GM21360 (cell line): ENCODE results near the gene DCHS1.

Source experiments
- ATAC-seq: cut with Tn5 transposase; IDR thresholded peaks from one replicate; pipeline ENCODE4 v1.9.1; 2021; ENCODE audit warnings: mild to moderate bottlenecking, moderate library complexity; ENCODE audit not compliant: unreplicated experiment

The DCHS1 gene

DNA sequence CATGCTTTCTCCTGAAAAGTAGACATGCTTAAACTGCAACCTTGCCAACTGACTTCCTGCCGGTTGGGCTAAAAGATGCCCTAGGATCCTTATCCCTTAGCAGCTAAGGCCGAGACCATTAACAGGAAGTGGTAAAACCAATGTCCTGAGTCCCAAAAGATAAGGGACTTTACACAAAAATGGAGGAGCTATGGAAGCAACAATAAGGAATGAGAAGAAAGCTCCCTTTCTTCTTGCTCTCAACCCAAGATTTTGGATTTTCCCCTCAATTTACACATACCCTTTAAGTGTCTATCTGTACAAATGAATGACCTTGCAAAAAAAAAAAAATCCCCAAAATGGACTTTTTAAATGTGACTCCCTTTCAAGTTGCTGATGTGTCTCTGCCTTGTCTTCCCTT lies 16.4 kb upstream of the DCHS1 start:
- no peak for ATAC-seq

DNA sequence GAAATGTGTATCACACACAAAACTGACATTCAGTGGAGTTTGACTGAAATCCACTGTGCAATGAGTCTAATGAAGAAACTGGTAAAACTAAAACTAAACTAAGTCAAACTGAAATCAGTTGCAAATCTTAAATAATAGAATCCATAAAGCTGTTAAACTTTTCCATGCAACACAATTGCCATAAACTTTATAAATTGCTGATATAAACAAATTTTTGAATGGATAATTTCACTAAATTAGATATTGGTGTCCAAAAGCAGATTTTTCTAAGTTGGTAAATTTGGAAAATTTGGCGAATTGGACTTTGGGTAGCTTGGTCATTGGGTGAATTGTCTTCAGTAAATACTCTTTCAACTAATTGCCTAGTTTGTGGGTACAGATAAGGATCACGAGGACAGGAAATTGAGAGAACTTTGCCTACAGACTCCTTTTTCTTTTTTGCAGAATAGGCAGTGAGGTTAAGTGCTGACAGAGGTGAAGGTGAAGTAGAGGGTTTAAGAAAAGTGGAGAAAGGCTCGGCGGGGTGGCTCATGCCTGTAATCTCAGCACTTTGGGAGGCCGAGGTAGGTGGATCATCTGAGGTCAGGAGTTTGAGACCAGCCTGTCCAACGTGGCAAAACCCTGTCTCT lies 14.7 kb upstream of the DCHS1 start:
- ATAC-seq: no peak

DNA sequence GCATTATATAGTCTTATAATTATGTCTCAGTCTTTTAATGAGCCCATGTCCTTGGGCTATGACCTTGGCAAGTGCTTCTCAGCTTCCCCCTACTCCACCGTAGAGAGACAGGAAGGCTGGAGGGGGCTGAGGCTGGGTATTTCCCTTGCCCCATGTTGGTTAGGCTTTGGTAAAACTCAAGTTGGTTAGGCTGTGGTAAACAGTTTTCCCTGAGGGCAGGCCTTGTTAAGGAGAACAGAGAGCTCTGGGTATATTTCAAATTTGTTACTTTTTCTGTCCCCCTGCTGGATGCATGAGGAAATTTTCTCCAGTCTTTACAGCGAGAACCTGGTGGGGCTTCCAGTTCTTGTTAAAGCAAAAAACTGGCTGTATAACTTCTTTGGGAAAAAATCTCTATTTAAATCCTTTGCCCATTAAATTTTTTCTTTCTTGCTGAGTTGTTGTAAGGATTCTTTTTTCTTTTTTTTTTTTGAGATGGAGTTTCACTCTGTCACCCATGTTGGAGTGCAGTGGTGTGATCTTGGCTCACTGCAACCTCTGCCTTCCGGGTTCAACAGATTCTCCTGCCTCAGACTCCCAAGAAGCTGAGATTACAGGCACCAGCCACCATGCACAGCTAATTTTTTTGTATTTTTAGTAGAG lies 12.2 kb upstream of the DCHS1 start:
- ATAC-seq: no peak

DNA sequence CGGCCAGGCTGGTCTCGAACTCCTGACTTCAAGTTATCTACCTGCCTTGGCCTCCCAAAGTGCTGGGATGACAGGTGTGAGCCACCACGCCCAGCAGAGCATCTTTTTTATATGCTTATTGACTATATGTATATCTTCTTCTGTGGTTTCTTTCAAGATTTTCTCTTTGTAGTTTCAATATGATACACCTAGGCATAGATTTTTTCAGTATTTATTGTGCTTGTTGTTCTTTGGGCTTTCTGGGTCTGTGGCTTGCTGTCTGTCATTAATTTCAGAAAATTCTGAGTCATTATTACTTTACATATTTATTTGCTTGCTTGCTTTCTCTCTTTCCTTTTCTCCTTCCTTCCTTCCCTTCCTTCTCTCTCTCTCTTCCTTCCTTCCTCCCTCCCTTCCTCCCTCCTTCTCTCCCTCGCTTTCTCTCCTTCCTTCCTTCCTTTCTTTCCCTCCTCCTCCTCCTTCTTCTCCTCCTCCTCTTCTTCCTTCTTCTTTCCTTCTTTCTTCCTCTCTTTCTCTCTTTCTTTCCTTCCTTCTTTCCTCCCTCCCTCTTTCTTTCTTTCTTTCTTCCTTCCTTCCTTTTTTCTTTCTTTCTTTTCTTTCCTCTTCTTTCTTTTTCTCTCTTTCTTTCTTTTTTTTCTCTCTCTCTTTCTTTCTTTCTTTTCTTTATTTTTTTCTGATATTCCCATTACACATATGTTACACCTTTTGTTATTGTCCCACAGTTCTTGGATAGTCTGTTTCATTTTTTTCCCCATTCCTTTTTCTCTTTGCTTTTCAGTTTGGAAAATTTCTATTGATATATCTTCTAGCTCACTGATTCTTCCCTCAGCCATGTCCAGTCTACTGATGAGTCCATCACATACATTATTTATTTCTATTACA lies 10.9 kb upstream of the DCHS1 start:
- no peak for ATAC-seq

DNA sequence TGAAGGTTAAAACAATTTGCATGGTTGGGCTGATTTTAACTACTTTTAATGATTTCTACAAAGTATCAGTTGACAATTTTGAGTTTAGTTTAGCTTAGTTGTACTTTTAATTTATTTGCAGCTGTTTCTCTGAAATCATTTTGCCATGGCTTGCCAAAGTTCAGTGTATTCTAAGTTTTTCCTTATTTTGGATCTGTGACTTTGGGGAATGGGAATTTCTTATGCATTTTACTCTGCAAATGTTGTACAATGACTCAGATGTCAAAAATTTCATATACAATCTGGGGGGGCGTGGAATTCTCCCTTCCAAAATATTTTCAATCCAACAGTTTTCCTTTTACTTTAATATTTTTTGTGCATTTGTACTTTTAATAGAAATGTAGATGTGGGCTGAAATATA lies 8.9 kb upstream of the DCHS1 start:
- ATAC-seq: no peak

DNA sequence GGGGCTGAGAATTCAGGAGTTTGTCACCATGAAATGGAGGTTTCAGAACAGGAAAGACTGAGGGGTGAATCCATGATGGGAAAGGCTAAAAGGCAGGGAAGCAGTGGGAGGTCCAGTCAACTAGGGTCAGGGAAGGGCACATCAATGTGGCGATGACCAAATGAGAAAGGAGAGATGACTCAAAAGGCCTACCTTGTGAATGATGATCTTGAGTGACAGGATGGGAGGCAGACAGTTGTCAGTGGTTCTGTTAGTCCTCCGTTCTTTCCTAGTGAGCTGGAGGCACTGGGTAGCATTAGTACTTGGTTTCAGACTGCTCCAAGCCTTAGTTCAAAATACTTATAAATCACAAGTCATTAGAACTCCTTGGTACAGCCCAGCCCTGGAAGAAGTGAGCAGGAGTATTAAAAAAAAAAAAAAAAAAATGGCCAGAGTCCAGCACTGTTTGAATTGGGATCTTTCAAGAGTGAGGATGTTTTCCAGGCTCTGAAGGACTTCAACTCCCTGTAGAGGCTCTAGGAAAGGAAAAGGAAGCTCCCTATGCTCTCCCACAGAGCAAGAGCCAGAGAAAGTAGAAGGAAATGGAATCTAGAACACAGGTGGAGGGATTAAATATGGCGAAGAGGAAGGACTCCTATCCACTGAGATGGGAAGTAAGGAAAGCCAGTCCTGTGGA lies 8.3 kb upstream of the DCHS1 start:
- ATAC-seq: no peak

DNA sequence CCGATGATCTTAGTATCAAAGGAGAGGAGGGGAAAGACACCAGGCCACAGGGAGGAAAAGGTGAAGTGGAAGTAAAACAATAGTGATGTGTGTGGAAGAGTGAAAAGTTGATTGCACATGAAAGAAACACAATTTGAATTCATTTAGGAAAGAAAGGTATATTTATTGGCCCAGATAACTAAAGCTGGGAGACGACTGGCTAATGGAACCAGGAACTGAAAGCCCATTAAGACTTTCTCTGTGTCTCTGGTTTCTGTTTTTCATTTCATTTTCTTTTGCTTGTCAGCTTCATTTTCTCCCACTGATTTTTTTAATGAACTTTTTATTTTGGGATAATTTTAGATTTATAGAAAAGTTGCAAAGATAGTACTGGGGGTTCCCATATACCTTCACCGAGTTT lies 5.1 kb upstream of the DCHS1 start:
- no peak for ATAC-seq

DNA sequence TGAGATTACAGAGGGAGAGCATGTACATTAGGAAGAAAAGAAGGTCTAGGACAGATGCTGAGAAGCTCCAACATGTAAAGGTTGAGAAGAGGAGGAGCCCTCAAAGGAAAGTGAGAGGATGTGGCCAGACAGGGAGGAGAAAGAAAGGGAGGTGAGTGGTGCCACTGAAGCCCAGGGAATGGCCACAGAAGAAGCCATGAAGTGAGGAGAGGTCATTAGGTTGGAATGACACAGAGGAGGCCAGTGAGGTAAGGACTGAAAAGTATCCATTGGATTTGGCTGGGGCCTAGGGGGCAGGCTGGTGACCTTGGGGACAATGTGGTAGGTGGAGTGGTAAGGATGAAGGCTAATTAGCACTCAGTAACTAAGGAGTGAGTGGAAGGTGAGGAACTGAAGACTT lies 3.0 kb upstream of the DCHS1 start:
- no peak for ATAC-seq

DNA sequence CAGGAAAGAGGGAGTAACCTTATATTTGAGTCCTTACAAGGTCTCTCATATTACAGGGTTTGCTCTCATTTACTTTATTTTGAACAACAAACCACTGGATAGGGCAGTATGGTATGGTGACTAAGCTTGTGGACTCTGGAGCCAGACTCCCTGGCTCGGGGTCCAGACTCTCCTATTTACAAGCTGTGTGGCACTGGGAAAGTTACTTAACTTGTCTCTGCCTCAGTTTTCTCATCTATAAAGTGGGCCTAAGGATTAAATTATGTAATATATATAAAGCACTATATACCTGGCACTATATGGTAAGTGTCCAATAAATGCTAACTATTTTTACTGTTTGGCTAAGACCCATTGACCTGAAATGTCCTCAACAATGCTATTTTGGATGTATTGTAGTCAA lies 1.7 kb upstream of the DCHS1 start:
- no peak for ATAC-seq

DNA sequence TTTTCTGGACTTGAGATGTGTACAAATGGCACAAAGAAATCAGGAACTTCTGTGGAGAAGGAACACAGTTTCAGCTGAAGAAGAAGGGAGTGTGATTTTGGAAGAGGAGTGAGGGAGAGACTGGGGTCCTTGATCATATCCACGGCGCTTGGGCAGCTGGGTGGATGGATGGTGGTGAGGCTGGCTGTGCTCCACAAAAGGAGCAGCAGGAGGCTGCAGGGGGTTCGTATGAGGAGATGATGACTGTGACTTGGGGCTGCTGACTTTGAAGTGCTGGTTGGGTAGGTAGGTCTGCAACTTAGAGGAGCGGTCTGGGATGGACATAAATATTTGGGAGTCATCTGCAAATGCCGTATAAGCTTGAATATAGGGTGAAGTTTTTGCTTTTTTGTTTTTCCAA lies 1.3 kb upstream of the DCHS1 start:
- ATAC-seq: no peak

DNA sequence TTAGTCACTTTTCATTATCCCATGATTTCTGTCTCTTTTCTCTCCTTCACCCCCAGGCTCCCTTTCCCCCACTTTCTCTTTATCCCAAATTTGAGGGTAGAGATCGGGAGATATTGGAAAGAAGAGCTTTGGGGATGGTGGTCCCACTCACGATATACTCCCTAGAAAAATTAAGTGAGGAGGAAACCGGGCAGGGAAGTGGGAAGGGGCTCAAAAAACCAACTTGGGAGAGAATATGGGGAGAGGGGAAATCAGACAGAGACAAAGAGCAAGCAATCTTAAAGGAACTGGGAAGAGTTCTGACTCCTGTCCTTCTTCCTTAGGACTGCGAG lies 941 bp upstream of the DCHS1 start:
- ATAC-seq: no peak

DNA sequence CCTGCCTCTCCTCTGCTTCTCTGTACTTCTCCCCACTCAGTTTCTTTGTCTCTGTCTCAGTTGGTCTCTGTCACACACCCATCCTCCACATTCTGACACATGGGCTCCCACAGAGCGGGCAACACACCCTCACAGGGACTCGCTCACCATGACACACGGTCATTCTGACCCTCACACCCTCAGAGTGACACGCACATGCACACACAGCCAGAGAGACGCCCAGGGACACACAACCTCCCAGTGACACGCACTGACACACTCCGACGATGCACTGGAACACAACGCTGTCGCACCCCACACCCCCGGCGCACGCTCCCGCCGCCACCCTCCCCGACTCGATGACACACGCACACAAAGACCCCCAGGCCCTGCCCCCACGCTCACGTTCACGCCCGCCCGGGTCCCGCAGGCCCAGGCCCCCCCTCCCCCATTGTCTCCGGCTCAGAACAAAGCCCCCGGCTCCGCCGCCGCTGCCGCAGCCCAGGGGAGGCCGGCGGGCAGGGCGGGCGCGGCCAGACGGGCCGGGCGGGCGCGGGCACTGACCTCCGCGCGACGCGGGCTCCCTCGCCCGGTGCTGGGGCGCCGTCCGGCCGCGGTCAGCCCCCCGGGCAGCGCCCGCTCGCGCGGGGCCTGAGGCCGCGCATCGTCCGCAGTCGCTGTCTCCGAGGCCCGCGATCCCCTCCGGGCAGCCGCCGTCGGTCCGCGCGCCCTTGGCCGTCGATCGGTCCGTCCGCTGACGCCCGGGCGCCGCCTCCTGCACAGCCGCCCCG lies 404 bp downstream of the DCHS1 start:
- ATAC-seq: no peak

DNA sequence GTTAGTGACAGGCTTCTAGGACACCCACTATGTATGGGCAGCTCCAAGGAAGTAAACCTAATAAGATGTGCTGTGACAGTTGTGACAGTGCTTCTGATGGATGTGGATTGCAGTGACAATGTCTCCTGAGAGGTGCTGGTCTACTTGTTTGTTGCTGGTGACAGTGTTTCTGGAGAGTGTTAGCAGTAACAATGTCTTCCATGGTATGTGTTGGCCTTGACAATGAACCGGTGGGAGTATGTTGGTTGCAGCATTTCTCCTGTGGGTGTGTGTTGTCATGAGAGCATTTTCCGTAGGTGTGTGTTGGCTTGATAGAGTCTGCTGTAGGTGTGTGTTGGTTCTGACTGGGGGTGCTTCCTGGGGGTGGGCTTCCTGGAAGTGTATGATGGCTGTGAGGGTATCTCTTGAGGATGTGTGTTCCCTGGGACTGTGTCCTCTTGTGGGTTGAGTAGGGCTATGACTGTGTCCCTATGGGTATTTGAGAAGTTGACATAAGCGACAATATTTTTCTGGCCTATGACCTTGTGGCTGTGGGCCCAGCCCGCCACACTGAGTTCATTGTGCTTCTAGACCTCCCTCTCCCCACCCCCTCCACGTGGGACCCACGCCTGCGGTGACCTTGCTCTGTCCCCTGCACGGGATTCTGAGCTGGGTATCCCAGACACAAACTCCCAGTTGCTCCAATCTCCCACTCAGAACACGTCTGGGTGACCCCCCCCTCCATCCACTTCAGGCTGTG lies 1.2 kb downstream of the DCHS1 start:
- no peak for ATAC-seq

DNA sequence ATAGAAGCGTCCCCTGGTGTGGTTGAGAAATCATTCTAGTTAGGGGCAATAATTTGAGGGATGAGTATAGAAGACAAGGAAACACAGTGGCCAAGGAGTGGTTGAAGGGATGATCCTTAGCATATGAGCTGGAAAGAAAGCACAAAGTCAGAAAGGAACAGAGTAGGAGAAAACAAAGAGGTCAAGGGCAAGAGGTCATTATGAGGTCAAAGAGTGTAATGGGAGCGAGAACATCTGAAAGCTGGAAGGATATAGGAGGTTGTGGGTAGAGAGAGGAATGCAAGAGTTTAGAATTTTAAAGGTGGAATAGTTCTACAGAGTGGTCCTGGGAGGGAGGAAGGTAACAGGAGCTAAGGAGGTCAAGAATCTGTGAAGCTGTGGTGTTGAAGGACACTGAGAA lies 2.0 kb downstream of the DCHS1 start:
- no peak for ATAC-seq

DNA sequence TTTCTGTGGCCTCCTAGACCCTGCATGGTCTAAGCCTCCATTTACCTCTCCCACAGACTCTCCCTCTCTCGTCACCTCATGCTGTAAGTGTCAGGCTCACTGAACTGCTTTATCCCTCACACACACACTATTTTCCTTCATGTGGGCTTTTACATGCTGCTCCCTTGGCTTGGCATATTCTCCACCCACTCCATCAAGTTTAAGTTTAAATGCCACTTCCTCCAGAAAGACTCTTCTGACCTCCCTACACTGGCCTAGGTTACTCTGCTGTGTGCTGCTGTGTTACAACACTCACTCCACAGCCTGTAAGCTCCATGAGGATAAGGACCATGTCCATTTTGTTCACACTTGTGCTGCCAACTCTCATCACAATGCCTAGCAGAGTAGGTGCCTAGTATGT lies 2.5 kb downstream of the DCHS1 start:
- no peak for ATAC-seq

DNA sequence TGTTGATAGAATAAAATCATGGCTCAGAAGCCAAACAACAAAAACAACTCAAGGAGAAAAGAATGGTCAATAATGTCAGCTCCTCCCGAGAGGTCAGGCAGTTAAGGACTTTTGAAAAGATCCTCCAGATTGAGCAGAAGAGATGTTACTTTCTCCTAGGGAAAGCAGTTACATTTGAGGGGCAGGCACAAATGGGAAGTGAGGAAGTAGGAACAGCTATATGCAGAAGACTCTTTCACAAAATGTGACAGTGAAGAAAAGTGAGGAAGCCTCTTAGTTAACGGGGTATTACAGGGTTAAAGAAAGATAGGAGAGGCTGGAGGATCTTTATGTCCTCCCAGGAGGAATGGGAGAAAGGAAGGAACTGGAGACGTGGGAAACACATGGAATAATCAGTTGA lies 3.4 kb downstream of the DCHS1 start:
- ATAC-seq: no peak

DNA sequence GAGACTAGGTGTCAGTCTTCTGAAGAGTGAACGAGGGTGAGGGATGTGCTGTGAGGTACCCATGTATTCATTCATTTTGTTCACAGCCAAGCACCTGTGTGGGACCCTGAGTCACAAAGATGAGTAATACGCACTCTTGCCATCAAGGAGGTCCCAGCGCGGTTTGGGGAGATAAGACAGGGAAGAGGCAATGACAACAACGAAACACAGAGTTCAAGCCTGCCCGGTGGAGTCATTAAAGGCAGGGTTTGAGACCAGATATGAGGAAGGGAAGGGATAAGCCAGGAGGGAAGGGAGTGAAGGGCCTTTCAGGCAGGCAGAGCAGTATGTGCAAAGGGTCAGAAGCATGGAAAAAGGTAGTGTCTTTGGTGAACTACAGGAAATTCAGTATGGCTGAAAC lies 4.6 kb downstream of the DCHS1 start:
- no peak for ATAC-seq

DNA sequence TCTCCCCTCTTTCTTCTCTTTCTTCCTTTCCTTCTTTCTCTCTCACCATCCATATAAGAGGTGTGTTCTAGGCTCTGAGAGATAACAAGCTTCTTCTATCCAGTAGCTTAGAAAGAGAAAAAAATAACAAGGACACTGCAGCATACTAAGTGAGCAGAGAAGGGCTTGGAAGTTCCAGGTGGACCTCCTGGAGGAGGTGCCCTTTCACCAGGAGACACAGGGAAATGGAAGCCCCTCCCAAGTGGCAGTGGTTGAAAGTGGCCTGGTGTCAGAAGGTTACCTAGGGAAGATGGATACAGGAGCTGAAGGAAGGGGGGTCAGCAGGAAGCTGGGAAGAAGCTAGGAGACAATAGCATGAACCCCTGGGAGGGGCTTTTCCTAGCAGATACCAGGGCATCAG lies 5.5 kb downstream of the DCHS1 start:
- no peak for ATAC-seq

DNA sequence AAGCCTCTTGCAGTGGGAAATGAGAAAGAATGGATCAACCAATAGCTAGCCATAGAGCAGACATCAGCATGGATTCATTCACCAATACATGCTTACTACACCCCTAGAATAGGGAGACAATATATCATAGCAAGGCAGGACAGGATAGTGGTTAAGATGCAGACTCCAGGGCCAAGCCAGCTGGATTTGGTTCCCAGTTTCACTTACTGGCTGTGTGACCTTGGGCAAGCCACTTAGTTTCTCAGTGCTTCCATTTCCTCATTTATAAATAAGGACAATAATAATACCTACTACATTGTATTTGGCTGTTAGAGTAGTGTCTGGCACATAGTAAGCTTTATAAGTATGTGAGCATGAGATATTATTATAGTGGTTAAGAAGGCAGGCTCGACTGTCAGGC lies 7.1 kb downstream of the DCHS1 start:
- no peak for ATAC-seq

DNA sequence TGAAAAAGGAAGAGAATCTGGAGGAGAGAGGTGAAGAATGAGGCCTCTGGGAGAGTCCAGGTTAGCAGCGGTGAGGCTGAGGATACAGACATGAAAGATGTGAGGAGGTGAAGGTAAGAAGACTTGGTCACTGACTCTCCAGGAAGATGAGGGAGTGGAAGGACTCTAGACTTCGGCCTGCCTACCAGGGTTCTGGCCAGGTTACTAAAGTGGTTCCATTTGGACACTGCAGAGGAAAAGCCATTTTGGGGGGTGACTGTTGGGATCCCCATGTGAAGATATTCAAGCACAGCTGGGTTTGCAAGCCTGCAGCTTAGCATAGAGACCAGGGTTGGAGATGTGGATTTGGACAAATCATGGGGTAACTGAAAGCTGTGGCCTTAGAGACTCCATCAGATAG lies 7.8 kb downstream of the DCHS1 start:
- ATAC-seq: no peak
